Activated CD8-positive, alpha-beta memory T cell treated with anti-CD3 and anti-CD28 coated beads for 4 hours (primary cell): ENCODE data around the gene MICALL1.

Source experiments
- DNase-seq, 2 donors: peaks; one replicate each; pipeline ENCODE4 v3.0.0-alpha.2; 2020; ENCODE audit warnings: low read depth in 2 of 2

Gene MICALL1

DNA sequence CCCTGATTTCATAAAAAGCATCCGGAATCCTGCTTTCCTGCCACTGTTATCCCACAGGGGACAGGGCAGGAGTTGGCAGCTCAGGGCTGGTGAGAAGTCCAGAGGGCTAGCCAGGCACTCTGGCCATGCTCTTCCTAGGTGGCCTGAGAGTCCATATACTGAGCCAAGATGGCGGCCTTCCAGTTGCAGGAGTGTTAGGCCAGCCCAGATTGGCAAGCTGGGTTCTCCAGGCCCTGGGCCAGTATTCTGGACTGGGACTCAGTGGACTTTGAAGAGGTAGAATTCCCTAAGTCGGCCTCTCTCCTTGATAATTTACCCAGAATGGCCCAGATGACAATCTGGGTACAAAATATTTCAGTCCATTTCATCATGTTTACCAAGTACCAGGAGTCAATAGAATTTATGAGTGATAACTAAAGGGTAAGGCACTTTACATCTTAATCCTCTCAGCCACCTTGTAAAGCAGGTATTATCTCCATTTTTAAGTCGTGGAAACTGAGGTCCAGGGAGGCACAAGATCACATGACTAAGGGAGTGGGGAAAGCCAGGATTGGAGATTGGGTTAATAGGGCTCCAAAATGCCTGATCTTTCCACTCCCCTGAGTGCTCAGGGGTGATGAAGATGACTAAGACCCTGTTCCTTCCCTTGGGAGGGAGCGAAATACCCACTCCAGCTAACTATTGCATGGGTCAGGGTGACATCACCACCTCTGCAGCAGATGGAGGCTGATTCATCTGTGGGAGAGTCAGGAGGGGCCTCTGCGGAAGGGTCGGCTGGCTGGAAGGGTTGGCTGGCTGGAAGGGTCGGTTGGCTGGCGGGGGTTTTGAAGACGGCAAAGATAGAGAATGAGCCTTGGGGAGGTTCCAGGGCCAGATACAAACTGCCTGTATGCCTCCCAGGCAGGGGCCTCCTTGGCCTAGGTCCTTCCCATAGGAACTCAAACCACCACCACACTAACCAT is 1.2 kb upstream of the MICALL1 start:
- DNase-seq = no peak

DNA sequence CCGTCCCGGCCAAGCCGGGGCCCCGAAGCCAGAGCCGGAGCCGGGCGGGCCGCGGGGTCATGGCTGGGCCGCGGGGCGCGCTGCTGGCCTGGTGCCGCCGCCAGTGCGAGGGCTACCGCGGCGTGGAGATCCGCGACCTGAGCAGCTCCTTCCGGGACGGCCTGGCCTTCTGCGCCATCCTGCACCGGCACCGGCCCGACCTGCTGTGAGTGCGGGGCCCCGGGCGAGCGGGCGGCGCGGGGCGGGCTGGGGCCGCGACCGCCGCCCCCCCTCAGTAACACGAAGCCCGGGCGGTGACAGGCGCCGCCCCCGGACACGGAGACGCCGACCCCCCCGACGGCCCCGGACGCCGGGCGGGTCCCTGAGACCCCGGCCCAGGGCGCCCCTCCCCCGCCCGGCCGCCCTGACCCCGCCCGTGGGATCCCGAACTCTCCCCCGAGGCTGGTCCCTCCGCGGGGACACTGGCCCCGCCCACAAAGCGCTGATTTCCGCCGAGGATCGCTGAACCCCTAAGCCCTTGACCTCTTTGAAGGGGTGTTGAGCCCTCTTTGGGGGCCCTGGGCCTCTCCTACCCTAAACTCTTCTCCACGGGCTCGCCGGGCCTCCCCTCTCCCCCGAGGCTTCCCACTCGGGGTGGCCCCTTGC is 389 bp downstream of the MICALL1 start:
- no peak for DNase-seq

DNA sequence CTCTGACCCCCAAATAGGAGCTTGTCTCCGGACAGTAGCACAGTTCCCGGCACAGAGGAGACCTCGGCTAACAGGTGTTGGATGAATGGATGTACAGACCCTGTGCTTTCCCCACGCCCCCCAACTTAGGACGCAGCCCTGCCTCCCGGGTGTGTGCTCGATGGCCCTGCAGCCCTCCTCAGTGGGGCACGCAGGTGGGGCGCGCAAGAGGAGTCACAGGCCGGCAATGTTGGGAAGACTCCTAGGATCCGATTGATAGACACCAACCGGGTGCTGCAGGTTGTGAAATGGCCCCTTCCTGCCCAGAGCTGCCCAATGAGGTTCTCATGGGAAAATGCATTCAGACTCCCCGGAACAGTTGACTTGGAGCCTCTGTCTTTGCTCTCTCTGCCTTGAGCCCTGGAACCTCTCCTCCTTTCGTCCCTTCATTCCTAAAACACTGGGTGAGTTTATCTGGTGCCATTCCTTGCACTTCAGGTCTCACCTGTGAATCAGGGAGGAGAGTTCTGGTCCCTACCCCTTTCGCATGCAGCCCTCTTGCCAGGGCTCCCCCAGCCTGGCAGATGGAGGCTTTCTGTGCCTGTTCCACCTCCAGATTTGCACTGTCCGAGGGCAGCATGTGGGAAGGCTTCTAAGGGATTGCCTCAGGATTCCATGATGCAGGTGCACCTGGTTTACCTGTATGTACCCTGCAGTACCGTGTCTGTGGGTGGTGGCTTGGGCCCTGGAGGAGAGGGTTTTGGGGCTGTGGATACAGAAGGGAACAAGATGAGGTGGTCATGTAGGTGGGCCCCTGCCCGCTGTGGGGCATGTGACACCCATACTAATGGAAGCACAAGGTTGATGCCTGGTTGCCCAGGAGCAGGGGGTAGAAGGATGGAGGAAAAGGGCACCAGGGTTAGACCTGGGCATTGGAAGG is 1.2 kb downstream of the MICALL1 start:
- DNase-seq = no peak

DNA sequence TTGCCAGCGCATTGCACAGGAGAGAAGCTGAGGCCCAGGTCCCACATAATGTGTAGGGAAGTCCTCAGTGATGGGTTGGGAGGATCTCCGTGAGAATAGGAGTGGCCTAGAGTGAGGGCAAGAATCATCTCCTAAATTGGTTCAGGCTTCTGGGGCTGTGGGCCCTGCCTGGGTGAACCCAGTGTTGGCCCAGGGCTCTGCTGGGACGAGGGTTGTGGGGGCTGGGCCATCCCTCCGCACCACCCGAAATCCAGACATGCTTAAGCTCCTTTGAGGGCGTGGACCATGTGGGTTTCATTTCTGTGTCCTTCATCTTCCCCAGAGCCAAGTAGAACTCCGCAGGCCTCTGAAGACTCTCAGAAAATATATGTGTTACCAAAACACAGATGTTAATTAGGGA is 3.7 kb downstream of the MICALL1 start:
- no peak for DNase-seq

DNA sequence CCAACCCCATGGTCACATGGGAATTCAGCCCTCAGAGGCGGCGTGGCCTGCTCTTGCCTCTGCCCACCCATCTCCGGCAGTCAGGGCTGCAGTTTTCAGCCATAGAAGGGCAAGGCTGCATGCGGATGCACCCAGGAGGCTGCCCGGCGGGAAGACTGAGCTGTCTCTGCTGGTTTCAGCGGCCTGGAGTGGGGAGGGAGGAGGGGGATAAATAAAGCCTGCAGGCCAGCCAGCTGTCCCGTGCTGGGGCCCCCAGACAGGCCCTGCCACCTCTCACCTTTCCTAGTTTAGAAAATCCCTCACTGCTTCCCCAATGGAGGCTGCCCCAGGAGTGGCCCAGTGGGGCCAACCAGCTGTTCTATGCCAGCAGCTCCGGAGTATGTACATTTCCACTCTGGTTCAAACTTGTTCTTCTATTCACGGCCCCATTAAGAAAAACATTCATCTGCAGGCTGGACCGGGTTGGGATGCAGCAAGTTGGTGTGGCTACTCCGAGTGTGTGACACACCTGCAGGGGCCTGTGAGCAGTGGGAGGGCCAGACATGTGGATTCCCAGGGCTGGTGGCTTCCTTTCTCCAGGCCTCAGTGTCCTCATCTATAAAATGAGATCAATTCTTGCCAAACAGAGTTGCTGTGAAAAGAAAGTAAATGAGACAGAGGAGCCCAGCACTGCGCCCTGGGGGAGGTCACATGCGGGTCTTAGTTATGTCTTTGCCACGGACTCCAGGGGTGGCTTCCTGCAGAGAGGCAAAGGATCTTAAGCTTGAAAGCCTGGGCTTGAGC is 5.0 kb downstream of the MICALL1 start:
- DNase-seq = no peak

DNA sequence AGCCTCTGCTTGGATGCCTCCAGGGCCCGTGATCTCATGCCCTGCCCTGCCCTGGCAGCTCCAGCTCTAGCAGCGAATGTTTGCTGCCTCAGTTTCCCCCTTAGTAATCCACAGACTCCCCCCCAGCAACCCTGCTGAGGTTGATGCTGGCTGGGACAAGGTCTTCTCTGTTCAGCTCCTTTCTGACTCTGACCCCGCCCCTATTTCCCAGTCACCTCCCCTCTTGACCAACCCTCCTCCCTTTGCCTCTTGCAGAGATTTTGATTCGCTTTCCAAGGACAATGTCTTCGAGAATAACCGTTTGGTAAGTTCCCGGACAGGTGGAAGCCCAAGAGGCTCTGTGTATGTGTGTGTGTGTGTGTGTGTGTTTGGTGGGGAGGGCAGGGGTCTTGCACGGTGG is 5.6 kb downstream of the MICALL1 start:
- no peak for DNase-seq

DNA sequence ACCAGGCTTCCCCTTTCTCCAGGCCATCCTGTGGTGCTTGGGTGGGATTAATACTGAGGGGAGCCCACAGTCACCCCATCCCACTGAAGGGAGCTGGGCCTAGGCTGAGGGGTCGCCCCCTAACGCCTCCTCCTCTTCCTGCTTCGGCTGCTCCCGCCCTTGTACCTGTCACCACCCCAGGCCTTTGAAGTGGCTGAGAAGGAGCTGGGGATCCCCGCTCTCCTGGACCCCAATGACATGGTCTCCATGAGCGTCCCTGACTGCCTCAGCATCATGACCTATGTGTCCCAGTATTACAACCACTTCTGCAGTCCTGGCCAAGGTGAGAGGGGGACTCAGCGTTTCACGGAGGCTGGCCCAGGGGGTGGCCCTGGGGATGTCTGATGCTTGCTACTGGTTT is 6.1 kb downstream of the MICALL1 start:
- no peak for DNase-seq

DNA sequence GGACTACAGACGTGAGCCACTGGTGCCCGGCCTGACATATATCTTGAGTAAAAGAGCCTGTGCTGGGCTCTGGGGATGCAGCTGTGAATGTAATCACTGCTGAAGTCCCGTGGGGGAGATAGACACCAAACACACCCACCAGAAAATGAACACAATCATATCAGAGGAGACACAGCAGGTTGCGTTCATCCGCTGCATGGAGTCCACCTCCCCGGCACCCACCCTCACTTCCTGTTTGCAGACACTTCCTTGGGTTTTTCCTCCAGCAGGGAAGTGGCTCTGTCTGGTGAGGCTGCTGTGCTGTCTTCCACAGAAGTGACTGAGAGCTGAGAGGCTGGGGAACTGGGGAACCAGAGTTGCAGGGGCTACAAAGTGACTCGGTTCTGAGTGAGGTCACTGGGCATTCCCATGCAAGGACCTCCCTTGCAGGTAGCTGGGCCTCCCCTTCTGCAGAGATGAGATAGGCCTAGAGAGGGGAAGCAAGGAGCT is 7.2 kb downstream of the MICALL1 start:
- DNase-seq = no peak

DNA sequence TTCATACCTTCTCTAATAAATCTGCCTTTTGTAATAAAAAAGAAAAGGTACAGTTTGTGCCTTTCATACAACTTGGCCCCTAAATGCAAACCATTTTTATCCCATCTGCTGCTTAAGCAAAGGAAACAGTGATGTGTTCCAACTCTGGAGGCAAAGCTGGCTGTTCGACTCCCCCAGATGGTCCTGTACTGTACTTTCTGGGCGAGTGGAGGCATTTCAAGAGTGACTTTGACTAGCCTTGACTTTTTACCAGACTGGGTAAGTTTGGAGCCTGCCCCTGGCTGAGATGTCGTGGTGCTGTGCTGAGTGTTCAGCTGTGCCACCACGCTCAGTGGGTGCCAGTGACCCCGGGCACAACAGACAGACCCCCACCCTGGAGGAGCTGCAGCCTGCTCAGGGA is 10.2 kb downstream of the MICALL1 start:
- DNase-seq = no peak

DNA sequence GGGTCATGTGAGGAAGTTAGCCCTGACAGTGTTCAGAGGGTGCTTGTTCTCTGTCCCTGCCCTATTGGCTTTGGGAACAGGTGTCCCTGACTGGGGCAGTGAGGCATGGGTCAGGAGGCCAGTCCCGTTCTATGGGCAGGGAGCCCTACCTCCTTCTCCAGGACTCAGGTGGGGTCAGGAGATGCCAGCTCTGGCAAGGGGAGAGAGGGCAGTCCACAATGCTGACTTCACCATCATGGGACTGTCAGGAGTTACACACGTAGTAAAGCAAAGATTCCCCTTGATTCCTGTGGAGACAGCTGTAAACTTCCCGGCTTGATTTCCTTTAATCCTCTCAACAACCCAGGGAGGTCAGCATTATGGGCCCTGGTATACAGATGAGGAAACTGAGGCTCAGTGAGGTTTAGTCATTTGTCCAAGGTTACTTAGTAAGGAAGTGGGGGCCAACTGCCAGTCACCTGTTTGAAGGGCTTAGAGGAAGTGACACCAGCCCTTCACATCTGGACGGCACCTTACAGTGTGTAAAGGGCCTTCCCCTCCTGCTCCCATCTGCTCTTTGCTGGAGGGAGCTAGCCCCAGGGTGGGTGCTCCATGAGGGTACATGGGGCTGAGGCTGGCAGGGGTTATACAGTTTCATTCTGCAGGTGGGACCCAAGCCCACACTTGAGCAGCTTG is 11.9 kb downstream of the MICALL1 start:
- DNase-seq = no peak

DNA sequence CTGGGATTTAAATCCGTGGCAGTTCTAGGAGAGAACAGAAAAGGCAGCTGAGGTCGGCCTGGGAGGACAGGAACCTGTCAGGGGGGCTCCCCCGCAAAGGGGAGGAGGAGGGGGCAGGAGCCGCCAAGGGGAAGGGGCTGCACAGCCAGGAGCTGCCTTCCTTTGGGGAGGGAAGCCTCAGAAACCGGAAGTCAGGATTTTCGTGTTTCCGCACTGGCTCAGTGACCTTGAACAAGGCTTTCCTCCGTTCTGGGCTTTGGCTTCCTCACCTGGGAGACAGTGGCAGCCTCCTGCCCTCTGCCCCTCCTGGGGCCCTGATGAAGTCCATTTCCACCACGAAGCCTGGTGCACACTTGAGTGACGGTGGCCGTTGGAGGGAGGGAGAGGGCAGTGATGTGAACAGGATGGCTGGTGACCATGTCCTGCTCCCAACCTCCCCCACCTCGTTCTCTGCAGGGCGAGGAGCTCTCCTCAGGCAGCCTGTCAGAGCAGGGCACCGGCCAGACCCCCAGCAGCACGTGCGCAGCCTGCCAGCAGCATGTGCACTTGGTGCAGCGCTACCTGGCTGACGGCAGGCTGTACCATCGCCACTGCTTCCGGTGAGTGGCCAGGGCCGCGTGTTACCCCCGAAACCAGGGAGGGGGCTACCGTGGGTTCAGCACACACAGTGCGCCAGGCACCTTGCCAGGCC is 12.6 kb downstream of the MICALL1 start:
- no peak for DNase-seq

DNA sequence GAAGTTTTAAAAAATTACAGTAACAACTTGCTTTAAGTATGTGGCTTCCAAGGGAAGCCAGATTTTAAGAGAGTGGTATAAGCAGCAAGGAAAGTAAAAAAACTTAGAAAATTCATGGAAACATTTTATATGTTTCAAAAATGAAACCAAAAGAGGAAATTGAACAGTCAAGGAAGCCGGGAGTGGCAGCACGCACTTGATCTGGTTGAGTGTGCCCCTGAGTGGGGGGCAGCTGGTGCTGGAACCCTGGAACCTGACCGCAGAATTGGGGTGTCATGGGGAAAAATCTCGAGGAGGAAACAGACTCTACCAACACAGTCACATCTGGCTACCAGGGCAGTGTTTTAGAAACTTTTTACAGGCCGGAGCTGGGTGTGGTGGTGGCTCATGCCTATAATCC is 14.0 kb downstream of the MICALL1 start:
- DNase-seq = no peak

DNA sequence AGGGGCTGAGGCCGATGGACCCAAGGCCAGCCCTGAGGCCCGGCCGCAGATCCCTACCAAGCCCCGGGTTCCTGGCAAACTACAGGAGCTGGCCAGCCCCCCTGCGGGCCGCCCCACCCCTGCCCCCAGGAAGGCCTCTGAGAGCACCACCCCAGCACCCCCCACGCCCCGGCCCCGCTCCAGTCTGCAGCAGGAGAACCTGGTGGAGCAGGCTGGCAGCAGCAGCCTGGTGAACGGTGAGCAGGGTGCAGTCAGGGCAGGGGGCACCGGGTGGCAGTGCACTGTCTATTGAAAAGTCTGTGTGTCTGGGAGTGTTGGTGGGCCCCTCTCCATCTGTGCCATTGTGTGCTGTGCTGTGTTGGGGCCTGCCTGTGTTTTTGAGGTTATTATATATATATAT is 16.1 kb downstream of the MICALL1 start:
- no peak for DNase-seq

DNA sequence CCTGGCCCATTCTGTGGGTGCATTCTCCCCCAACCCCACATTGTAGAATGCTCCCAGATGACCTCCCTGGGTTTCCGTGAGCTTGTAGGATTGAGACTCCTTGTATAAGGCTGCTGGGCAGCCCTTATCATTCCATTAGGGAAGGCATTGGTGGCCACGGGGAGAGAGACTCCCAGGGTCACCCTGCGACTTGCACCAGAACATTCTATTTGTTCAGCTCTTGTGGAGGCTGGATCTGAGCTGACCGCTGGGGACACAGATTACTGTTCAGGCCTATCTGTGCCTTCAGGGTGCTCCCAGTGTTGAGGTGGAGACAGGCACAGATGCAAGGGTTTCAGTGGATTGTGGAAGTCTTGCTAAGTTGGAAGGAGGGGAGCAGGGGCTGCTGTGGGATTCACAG is 17.8 kb downstream of the MICALL1 start:
- no peak for DNase-seq

DNA sequence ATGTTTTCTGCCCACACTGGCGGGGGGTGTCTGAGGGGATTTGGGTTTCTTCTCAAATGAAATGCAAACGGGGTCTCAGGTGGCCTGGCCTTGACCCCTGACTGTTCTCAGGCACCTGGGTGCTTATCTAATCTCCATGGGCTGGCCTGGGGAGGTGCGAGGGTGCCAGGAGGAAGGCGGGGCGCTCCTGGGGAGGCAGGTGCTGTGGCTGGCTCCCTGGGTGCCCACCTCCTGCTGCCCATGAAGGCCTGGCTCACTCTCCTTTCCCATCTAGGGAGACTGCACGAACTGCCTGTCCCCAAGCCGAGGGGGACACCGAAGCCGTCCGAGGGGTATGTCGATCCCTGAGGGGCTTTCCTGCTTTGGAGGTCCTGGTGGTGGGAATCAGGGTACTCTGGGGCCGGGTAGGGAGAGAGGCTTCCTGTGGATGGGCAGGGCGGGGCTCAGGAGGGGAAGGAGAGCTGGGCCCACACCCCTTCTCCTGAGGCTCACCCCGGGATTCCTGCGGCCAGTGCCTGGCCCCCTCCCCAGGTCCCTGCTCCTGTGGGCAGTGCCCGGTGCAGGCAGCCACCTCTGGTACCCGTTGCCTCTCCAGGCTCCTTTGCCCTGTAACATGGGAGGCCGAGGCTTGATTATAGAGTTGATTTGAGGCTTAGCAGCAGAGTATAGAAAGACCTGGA is 18.4 kb downstream of the MICALL1 start:
- no peak for DNase-seq

DNA sequence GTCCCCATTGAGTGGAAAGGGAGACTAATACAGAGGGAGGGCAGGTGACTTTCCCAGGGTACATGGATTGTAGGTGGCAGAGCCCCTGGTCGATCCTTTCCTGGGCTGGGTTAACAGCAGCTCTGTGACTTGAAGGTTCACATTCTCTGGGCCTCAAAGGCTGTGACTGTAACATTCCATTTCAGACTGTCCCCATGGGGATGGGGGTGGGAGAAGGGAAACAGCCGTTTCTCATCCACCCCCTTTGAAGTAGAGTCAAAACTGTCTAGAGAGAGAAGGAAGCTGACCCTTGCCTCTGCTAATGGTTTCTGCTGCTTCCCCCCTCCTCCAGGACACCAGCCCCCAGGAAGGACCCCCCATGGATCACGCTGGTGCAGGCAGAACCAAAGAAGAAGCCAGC is 19.2 kb downstream of the MICALL1 start:
- DNase-seq = no peak

DNA sequence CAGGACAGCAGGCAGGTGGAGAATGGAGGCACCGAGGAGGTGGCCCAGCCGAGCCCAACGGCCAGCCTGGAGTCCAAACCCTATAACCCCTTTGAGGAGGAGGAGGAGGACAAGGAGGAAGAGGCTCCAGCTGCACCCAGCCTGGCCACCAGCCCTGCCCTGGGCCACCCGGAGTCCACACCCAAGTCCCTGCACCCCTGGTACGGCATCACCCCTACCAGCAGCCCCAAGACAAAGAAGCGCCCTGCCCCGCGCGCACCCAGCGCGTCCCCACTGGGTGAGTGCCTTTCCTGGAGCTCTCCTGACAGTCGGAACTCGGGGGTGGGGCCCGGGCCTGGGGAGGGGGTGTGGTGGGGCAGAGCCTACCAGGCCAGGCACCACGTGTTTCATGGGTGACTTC is 19.7 kb downstream of the MICALL1 start:
- DNase-seq = no peak

DNA sequence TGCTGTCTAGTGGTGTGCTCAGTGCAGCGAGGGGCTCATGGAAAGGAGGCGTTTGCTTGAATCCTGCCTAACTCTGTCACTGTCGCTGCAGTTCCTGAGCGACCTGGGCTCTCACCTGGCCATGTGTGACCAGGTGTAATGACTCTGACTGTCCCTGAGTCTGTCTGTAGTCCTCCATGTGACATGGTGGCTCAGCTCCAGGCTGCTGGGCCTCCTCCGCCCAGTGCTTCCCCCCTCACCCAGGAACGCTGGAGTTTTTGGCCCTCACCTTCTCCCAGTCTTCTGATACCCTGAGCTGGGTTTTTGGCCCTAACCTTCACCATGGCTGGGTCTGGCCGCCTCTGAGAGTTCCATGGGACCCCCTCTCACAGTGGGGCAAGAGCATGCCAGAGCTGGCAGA is 20.3 kb downstream of the MICALL1 start:
- DNase-seq = no peak
